ENCODE results near the gene ALDH3A1.

Gene ALDH3A1

DNA sequence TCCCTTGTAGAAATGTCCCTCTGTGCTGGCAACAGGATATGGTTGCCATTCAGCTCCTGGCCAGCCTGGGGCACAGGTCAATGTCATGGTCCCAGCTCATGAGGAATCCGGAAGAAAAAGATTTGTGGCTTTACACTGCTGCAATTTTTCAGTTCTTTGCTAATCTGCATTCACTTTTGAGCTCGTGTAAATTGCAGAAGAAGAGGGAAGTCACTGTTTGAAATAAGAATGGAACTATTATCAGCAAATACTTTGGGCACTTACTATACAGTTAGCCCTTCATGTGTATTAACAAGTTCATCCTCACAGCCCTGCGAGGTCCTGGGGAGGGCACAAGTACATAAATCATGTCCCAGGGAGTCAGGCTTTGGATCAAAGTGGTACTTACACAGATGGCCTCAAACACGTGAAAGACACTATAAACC is 45.9 kb downstream of the ALDH3A1 start:
- DNase-seq, result no peak

Measured in NCI-H2081 (cell line).